Activated CD4-positive, CD25-positive, alpha-beta regulatory T cell (primary cell): ENCODE data around the gene CUL5.
"Not testable (repeated sequence)": the region's sequence is repeated elsewhere in the genome, so short reads cannot be mapped to it uniquely, and the experiment has no call there.

Source experiments
- DNase-seq, 4 experiments: peaks; one replicate each; lab custom pipeline; 2025; lab: John Stamatoyannopoulos, UW

CUL5 gene

DNA sequence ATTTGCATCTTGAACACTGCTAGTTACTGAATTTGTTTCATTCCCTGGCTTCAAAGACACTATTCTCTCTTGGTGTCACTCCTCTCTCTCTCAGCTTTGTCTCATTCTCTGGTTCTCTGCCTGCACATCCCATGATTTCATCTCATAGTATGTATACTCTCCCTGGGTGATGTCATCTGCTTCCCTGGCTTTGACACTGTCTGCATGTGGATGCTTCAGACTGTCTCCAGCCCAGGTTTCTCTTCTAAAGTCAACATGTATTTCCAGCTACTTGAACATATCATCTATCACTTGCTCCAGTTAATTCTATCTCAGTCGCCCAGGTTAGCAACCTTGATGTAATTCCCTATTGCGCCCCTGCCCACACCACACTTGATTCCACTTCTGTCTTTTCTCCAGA is 103.4 kb downstream of the CUL5 start:
- DNase-seq: no peak

DNA sequence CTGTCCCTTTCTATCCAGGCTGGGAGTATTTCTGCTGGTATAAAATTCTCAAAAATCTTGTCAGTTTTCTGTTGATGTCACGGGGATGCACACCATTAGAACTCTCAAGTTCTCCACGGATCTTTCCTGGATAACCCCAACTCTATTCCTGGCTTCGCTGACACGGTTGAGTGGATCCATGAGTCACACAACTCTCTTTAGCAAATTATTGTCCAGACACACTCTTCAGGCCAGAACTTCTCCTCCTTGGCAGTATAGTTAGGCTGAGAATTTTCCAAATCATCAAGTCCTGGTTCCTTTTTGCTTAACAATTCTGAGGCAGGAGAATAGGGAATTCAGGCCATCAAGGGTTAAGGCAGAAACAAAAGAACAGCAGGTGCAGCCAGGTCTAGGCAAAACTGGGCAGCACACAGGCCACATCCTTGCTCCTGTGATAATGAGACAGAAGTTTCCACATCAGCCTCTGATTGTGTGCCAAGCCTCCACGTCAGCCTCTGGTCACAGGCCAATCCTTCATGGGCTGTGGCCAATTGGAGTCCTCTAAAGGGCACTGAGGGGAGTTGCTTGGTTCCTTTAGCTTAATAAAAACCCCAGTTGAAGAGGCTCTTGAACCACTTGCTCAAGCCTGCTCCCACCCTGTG is 106.9 kb downstream of the CUL5 start:
- no peak for DNase-seq

DNA sequence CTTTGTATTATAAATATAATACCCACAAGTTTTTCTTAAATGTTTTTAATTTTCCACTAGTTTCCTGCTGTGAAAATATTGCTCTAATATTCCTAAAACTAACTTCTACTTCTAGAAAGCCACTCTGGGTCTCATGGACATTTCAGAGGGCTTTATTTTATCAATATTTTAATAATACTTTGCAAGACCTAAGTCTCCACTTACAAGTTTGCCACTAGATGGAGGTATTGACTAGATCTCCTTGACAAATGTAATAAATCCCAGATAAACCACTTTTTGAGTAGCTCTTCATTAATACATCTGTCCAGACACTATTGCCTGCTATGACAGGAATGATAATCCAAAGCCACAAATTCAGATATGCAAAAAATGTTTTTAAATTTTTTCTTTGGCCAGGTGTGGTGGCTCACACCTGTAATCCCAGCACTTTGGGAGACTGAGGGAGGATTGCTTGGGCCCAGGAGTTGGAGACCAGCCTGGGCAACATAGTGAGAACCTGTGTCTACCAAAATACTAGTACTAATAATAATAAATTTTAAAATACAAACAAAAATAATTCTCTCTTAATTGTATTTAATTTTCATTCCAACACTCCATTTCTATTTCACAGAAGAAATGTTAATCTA is 109.2 kb downstream of the CUL5 start:
- DNase-seq: no peak

DNA sequence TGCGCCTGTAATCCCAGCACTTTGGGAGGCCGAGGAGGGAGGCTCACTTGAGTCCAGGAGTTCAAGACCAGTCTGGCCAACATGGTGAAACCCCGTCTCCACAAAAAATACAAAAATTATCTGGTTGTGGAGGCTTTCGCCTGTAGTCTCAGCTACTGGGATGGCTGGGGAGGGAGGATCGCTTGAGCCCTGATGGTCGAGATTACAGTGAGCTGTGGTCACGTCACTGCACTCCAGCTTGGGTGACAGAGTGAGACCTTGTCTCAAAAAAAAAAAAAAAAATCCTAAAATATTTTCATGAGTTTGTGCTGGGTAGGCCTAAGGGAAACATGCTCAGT is 112.2 kb downstream of the CUL5 start:
- DNase-seq: not testable (repeated sequence)

DNA sequence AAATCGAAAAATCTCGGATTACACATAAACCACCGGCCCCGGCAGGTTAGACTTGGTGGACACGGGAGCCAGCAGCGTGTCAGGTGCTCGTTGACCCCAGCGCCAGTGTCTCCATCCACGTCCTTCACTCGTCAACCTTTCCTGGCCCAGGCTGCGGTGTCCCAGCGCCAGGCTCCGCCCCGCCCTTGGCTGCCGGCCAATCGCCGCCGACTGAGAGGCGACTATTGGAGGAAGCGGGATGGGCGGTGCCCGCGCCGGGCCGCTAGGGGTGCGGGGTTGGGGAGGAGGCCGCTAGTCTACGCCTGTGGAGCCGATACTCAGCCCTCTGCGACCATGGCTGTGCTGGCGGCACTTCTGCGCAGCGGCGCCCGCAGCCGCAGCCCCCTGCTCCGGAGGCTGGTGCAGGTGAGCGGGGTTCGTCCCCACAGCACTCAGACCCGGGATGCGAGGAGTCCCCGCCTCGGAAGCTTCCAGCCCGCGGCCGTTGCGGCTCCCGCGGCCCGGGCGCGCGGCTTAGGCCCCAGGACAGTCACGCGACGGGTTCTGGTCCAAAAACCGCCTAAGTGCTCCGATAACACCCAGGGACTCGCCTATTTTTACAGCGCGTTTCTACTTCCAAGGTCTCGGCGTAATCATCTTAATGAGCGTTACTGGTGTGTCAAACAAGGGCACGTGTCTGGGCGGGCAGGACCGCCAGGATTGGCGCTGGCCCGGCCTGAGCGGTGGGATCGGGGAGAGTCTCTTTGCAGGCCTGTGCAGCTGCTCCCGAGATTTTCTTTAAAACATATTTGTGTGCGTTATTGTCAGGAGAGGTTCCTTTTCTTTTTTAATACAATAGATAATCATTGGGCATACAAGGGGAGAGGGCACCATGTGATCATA is 112.8 kb downstream of the CUL5 start, which contains the start of gene ACAT1:
Gene ACAT1, plus strand, starts transcription at position 294 of the 882 bp plus-strand sequence. Its CDS starts 40 bp downstream, at position 334.
- peak; percentile 91 to 94 (median 93) for DNase-seq

DNA sequence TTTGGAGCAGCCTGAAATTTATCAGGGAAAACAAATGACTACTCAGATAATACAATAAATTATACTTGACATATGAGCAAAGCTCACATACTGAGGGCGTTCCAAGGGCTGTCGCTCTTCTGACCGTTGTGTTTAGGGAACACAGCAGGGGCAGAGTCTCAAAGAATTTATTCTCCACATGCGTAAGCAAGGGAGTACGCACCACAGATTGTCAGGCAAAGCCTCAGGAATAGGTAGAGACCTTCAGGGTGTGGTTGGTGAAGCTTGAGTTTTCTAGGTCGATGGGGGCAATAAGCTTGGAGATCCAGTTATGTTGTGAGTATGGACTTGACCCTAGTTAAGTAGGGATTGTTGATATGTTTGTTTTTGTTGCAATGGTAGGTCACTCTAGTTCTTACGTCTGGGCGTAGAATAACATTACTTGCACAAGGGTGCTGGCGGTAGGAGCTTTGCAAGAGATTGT is 113.5 kb downstream of the CUL5 start:
- DNase-seq: no peak

DNA sequence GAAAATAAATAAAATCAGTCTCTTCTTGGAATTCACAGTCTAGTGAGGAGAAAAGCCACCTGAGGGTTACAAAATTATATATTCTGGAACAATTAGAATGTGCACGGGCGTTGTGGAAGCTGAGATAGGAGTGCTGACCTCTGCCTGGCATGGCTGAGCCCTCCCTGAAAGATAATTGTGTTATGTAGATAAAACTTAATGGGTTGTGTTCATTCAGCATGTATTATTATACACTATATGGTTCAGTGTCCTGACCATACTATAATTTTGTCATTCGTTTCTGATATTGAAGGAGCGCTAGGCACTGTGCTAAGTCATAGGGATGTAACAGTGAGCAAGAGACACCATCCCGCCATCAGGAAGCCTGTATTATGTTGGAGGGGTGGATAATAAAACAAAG is 116.4 kb downstream of the CUL5 start:
- DNase-seq: no peak

DNA sequence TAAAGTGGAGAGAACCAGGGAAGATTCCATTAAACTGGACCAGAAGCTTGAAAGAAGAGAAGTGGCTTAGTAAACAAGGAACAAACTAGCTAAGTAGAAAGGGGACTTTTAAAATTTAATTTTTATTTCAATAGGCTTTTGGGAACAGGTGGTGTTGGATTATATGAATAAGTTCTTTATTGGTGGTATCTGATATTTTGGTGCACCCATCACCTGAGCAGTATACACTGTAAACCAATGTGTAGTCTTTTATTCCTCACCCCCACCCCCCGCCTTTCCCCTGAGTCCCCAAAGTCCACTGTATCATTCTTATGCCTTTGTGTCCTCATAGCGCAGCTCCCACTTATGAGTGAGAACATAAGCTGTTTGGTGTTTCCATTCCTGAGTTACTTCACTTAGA is 120.1 kb downstream of the CUL5 start:
- no peak for DNase-seq

DNA sequence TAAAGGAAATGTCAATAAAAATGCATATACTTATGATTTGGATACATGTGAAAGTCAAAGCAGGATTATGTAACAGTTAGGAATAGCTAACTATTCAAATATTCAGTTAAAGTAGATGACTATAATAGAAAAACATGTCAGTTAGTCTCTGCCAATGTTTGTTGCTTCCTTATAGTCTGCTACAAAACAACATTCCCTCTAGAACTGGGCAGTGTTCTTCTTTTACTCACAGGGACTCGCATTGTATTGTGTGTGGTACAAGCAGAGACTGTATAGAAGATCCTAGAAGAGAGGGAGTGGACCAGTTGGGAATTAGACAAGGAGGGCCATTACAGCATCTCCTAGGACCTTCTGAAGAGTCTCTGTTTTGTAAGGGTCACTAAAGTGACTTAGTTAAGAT is 123.3 kb downstream of the CUL5 start:
- DNase-seq: no peak

DNA sequence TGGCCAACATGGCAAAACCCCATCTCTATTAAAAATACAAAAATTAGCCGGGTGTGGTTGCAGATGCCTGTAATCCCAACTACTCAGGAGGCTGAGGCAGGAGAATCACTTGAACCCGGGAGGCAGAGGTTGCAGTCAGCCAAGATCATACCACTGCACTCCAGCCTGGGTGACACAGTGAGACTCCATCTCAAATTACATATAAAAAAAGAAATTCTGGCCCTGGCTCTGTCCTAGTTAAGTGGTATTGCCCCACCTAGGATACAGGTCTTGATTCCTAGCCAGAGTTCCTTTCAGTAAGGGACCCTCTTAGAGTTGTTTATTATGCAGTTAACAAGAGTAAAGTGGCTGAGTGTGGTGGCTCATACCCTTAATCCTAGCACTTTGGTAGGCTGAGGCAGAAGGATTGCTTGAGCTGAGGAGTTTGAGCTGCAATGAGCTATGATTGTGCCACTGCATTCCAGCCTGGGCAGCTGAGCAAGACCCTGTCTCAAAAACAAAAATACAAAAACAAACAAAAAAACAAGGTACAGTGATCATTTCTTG is 124.4 kb downstream of the CUL5 start:
- not testable (repeated sequence) for DNase-seq

DNA sequence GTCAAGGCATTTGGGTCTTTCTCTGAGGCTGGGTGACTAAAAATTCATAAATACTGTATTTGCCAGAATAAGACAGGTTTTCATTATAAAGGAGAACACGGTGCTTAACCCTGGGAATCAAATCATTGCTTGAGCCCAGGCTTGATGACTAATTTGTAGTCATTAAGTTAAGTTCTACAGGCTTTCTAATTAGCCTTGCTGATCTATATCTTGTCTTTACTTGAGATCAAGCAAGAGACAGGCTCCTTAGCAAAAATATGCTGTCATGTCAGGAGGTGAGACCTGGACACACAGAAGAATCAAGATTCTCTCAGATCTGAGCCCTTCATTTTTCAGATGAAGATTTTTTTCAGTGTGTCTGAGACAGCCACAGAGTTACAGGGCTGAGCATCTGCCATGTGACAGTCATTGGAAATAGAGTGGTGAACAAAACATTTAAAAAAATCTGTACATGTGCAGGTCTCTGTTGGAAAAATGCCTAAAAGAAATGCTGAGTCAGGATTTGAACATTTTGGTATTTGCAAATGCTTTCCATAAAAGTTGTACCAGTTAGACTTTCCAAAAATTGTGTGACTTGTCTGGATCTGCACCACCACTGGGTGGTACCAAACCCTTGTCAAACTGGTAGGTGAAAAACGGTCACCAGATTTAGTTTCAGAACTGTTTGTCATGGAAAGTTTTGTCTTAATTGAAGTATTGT is 127.3 kb downstream of the CUL5 start:
- DNase-seq: no peak

DNA sequence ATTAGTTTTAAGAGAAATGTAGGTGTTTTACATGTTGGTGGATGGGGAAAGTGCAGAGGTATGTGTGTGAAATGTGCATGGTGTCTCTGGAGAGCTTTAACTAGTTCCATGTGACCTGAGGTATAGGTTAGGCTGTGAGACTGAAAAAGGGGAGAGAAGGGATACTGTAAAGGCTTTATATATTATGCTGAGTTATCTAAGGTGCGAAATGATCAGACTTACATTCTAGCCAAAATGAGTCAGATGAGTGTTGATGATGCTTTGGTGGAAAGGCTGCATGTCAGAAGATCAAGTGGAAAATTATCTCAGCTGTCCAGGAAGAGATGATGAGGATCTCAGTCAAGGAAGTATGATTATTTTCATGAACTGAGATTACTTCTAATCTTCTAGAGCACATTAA is 128.5 kb downstream of the CUL5 start:
- DNase-seq: no peak

DNA sequence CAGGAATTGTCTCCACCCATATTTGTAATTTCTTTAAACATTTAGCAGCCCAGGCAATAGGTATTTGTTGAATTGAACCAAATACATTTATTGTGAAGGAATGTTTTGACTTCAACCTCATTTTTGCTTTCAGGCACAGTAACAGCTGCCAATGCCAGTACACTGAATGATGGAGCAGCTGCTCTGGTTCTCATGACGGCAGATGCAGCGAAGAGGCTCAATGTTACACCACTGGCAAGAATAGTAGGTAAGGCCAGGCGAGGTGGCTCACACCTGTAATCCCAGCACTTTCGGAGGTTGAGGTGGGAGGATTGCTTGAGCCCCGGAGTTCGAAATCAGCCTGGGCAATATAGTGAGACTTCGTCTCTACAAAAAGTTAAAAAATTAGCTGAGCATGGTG is 133.6 kb downstream of the CUL5 start:
- no peak for DNase-seq

DNA sequence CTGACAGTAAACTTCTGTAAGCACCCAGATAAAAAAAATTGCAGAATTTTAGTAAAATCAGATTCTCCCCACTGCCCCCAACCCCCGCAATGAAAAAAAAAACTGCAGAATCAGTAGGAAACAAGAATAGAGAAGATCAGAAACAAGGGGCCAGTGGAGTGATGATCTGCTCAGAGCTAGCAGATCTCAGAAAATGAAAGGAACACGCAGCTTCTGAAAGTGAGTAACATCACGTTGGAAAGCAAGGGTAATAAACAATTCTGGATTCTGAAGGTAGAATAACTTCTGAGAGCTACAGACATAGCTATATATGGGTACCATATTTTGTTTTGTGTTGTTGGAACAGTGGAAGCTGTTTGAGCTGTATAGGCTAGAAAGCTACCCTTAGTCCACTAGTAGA is 135.9 kb downstream of the CUL5 start:
- no peak for DNase-seq

DNA sequence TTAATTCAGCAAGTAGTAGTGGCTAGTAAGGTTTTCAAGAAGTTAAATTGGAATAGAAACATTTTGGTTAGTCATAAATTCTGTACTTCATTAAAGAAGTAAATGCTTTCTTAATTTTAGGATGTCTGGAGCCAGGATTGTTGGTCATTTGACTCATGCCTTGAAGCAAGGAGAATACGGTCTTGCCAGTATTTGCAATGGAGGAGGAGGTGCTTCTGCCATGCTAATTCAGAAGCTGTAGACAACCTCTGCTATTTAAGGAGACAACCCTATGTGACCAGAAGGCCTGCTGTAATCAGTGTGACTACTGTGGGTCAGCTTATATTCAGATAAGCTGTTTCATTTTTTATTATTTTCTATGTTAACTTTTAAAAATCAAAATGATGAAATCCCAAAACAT is 138.5 kb downstream of the CUL5 start:
- no peak for DNase-seq

DNA sequence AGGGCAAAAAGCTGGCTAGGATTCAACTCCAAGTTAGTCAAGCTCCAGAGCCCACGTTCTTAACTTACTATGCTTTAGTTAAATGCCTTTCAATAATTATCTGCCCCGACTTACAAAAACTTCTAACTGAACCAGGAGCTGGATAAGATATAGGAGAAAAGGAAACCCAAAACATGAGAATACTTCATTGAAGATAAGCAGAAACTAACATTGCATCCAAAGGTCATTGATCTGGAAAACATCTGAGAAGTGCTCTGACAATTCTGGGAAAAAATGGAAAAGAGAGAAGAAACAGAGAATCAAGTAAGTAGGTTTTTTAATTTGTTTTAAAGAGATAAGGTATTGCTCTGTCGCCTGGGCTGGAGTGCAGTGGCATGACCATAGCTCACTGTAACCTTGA is 139.9 kb downstream of the CUL5 start:
- DNase-seq: no peak

DNA sequence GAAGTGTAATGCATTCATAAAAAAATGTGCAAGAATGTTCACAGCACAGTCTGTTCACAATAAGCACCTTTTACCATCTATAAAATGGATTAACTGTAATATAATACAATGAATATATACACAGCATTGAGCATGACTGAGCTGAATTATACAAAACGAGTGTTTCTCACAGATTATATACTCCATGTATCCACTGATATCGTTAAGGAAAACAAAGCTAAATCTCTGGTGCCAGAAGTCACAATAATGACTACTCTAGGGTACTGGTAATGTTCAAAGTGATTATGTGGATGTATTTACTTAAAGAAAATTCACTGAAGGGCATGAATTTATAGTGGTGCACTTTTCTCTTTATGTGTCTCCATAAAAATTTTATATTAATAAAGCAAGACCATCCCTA is 145.9 kb downstream of the CUL5 start:
- no peak for DNase-seq
